Activated T-helper 17 cell treated with anti-CD3 and anti-CD28 coated beads, Interleukin-2, amount 50 U/mL, for 72 hours (primary cell): ENCODE results near the gene GNPDA1. TPM values are rescaled to one million over a fixed set of nuclear protein-coding genes. Genes with fewer than 3 reads are reported as not detected.

Experiments used
- ATAC-seq: fragments of 150-1000 bp; cut with Tn5 transposase; replicated peaks from 2 replicates; pipeline ENCODE4 v1.10.0; 2021; ENCODE audit warnings: mild to moderate bottlenecking, moderate library complexity
- H3K27ac Mint-ChIP-seq: one replicate; pipeline ENCODE4 v1.8.0; 2022; ENCODE audit warnings: mixed read lengths
- H3K27me3 Mint-ChIP-seq: one replicate; pipeline ENCODE4 v1.8.0; 2022; ENCODE audit warnings: mixed read lengths
- H3K36me3 Mint-ChIP-seq: one replicate; pipeline ENCODE4 v1.8.0; 2022; ENCODE audit warnings: low read depth, mild to moderate bottlenecking, mixed read lengths
- H3K4me1 Mint-ChIP-seq: one replicate; pipeline ENCODE4 v1.8.0; 2022; ENCODE audit warnings: mixed read lengths
- H3K4me3 Mint-ChIP-seq: one replicate; pipeline ENCODE4 v1.8.0; 2022; ENCODE audit warnings: mild to moderate bottlenecking, mixed read lengths
- H3K9me3 Mint-ChIP-seq: one replicate; pipeline ENCODE4 v1.8.0; 2022; ENCODE audit warnings: mixed read lengths
- total RNA-seq, 2 donors: library from RNA; stranded (reverse); gene quantifications; one replicate each; pipeline ENCODE4 v1.2.3, GENCODE V29; 2022

The GNPDA1 gene
- total RNA-seq, 2 donors from 2014 or later, result 35.8 to 51.1 TPM

DNA sequence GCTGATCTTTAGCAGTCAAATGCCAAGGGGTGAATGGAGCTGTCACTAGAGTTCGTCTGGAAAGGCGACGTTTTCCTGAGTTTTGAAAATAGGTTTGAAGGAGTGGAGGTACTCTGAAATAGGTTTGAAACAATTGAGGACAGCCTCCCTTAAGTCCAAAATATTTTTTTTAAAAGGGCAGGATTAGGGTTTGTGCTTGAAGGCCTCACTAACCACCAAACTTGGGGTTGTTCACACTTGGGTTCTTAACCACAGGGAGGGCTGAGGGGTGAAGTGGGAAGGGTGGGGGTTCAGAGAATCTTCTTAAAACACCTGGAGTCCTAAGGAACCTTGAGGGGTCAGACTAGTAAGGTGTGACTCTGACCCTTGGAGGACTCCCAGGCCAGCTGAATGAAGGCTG, 51.4 kb downstream of the GNPDA1 start:
- Mint-ChIP-seq H3K27me3 (no peaks in the 10 kb centered on the region), H3K27ac (peak overlapping the region; percentile 96), H3K36me3 (no peaks in the 10 kb centered on the region), H3K4me3 (peak overlapping the region; percentile 87), H3K4me1 (peaks cover 30% of the 10 kb centered on the region), H3K9me3 (no peaks in the 10 kb centered on the region)
- ATAC-seq, result no peak

DNA sequence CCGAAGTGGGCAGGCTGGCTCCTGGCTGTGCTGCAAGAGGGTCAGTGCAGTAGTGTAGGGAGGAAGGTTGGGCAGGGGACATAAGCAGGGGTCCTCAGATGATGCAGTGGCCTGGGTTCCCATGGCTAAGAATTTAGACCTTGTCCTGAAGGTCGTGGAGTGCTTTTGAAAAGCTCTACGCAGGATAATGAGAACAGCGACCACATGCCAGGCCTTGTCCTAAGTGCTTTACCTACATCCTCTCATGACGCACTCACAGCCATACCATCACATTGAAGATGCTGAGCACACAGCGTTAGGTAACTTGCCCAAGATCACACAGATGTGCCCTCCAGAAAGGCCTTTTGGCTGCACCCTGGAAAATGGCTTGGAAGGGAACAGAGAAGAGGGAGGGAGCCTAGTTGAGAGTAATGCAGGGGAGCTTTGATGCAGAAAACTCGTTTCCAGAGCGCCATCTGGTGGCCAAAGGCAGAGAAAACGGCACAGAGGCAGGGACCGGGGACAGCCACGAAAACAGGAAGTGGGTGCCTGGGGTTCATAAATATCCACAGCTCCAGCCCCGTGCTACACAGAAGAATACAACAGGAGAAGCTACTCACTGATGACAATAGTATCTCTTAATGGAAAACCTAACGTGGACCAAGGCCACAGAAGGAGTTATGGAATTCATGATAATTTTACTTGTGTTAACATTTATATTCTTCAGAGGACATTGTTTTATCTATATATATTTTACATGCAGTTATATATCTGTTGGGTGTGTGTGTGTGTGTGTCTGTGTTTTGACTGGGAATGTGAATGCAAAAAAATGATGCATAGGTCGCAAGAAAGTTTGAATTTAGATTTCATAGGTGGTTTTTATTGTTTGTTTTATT, 52.1 kb downstream of the GNPDA1 start:
- no peaks in the 10 kb centered on the region for H3K27me3 Mint-ChIP-seq
- no peaks in the 10 kb centered on the region for H3K36me3 Mint-ChIP-seq
- no peaks in the 10 kb centered on the region for H3K9me3 Mint-ChIP-seq
- ATAC-seq, result peak; percentile 84
- H3K4me1 Mint-ChIP-seq, result peaks cover 30% of the 10 kb centered on the region
- H3K27ac Mint-ChIP-seq, result peak overlapping the region; percentile 96
- H3K4me3 Mint-ChIP-seq, result peak overlapping the region; percentile 87

DNA sequence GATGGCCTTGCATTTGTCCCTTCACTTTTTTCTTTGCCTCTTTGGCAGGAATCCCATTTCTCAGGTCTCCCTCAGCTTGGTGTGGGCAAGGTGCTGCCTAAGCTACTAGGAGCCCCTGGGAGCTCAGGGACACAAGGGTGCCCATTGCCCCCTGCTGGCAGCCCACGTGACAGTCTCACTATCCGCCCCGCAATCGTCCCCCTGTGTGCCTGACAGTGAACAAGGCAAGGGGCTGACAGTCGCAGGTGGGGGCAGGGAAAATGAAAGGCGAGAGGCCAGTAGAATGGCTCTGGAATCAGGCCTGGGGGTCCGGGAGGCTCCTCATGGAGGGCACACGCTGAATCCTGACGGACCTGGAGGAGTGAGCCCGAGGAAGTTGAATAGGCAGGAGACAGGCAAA, 52.8 kb downstream of the GNPDA1 start:
- H3K4me3 Mint-ChIP-seq, result peak overlapping the region; percentile 87
- H3K36me3 Mint-ChIP-seq, result no peaks in the 10 kb centered on the region
- H3K4me1 Mint-ChIP-seq, result peaks cover 30% of the 10 kb centered on the region

DNA sequence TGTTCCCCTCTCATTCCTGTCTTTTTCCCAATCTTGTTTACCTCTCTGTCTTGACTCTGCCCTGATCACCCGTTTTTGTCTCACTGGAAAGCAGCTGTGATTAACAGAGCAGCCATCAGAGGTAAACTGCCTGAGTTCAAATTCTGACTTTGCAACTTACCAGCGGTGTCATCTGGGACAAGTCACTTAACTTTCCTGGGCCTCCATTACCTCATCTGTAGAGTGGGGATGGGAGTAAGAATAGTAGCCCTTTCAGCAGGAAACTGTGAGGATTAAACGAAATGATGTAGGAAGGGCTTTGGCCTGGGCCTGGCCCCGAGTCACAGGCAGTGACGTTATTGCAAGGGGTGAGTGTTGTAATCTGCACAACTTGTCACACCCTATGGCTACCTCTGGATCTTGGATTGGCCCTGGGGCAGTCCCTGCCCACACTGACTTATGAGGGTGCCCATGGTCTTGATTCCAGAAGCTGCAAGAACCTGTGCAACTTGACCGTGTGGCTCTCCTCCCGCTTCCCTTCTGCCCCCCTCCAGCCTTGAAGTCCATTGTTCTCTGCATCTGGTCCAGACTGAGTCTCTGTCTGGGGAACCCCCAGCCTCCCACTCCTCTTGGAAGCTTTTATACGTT, 54.2 kb downstream of the GNPDA1 start:
- H3K4me3 Mint-ChIP-seq, result peak overlapping the region; percentile 87
- peaks cover 30% of the 10 kb centered on the region for H3K4me1 Mint-ChIP-seq
- no peaks in the 10 kb centered on the region for H3K9me3 Mint-ChIP-seq
- H3K36me3 Mint-ChIP-seq, result no peaks in the 10 kb centered on the region
- ATAC-seq, result peak; percentile 85
- H3K27ac Mint-ChIP-seq, result peak overlapping the region; percentile 96
- no peaks in the 10 kb centered on the region for H3K27me3 Mint-ChIP-seq

More for the DNA sequence above, 52.8 kb downstream of the GNPDA1 start:
- no peak for ATAC-seq
- Mint-ChIP-seq H3K9me3 (no peaks in the 10 kb centered on the region), H3K27ac (peak overlapping the region; percentile 96), H3K27me3 (no peaks in the 10 kb centered on the region)

DNA sequence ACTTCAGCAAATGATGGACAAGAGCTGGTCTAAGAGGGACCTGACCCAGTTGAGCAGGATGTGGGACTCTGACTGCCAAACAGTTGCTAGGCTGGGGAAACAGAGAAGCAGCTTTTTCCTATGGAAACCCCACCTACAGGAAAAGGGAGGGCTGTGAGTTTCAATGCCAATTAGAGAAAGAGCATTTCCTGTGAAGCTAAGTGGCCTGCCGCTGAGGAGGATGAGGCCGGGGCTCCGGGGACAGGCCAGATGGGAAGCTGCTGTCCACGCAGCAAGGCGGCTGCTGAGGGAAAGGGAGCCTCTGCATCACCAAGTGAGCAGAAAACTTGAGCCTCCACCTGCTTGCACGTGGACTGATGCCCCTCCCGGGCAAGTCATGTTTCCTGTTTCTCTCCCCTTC, 54.7 kb downstream of the GNPDA1 start, which contains the start of gene PCDH12:
Gene PCDH12 (minus strand): TSS at position 90 of the 400 bp plus-strand sequence. CDS start 351 bp downstream, outside the sequence.
- H3K4me1 Mint-ChIP-seq, result peaks cover 30% of the 10 kb centered on the region
- no peaks in the 10 kb centered on the region for H3K36me3 Mint-ChIP-seq
- H3K4me3 Mint-ChIP-seq, result peak within 1 kb of the TSS; percentile 87
- ATAC-seq, result peak; percentile 31
- H3K9me3 Mint-ChIP-seq, result no peaks in the 10 kb centered on the region
- H3K27me3 Mint-ChIP-seq, result no peaks in the 10 kb centered on the region
- peak within 1 kb of the TSS; percentile 96 for H3K27ac Mint-ChIP-seq

DNA sequence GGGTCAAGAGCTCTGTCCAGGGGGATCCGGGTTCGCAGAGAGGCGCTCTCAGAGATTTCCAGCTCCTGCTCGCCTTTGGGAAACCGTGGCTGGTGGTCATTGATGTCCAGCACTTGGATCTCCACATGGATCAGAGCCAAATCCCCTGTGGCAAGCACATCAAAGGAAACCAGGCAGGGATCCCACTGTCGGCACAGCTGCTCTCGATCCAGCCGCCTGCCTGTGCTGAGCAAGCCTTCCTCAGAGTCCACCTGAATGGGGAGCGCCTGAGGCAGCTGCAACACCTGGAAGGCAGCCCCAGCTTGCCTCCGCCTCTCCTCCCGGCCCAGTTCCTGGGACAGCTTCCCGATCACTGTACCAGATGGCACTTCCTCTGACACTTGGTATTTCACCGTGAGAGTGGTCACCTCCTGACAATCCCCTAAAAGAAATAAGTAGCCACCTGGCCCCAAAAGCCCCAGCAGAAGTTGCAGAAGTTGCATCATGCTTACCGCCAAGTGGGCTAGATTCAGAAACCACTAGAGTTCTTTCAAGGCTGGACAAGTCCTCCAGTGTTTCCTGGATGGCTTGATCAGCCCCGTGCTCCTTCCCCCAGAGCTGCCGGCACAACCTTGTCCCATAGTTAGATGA, 55.3 kb downstream of the GNPDA1 start:
- Mint-ChIP-seq H3K9me3 (no peaks in the 10 kb centered on the region), H3K27ac (peak overlapping the region; percentile 96), H3K4me3 (peak overlapping the region; percentile 87), H3K4me1 (peaks cover 31% of the 10 kb centered on the region), H3K27me3 (no peaks in the 10 kb centered on the region), H3K36me3 (no peaks in the 10 kb centered on the region)
- ATAC-seq, result no peak

DNA sequence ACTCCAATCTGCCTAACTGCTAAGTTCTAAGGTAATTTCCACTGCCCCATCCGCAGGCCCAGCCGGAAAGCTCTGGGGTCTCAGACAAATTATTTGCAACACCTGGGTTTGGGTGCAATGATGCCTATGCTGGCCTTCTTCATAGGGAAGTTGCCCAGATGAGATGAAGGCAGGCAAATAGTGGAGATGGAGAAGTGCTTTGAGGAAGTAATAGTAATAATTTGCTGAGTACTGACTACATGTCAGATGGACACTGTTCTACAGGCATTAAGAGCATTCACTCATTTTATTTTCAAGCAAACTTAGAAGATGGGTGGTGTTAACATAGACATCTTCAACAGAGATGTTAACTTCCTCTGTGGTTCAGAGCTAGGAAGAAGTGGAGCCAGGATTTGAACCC, 58.6 kb downstream of the GNPDA1 start:
- Mint-ChIP-seq H3K4me3 (no peak overlapping the region), H3K9me3 (no peaks in the 10 kb centered on the region), H3K27me3 (no peaks in the 10 kb centered on the region), H3K36me3 (no peaks in the 10 kb centered on the region), H3K27ac (peak overlapping the region; percentile 79), H3K4me1 (peaks cover 17% of the 10 kb centered on the region)
- ATAC-seq, result no peak

DNA sequence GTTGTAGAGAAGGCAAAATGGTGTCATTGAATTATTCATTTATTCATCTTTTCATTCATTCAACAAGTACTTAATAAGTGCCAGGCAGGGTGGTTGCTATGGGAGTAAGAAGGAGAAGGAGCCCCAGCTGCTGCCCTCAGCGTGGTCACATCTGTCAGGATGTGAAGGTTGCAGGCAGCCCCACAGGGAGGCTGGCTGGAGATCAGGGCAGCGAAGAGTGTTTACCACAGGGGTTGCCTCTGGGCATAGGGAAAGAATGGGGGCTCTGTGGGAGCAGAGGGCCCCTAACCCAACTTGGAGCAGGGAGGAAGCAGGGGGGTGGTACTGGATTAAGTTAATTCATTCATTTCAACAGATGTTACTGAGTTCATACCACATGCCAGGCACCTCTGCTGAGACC, 60.8 kb downstream of the GNPDA1 start:
- Mint-ChIP-seq H3K27ac (peak overlapping the region; percentile 12), H3K9me3 (no peaks in the 10 kb centered on the region), H3K4me3 (peak overlapping the region; percentile 18), H3K4me1 (peaks cover 6% of the 10 kb centered on the region), H3K36me3 (no peaks in the 10 kb centered on the region), H3K27me3 (no peaks in the 10 kb centered on the region)
- no peak for ATAC-seq

DNA sequence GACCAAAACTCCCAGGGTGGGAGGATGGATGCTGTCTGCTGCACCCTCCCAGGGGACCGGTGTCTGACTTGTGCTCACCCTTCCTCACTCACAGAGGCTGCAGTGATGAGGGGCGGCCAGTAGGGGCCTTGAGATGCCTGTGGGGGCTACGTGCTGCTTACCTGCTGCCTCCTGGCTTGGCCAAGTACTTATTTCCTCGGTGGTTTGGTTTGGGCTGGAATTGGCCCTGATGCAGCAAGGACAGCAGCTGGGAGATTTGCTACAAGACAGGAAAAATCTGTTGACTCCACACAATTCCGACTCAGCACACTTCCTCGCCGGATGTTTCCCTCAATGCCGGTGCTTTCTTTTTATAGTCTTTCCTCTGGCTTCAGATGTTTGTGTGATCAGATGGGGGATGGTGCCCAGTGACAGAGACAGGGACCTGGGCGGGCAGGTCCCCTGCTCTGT, 61.5 kb downstream of the GNPDA1 start:
- Mint-ChIP-seq H3K27ac (peak overlapping the region; percentile 12), H3K9me3 (no peaks in the 10 kb centered on the region), H3K27me3 (no peaks in the 10 kb centered on the region), H3K4me1 (peaks cover 6% of the 10 kb centered on the region), H3K36me3 (no peaks in the 10 kb centered on the region), H3K4me3 (peak overlapping the region; percentile 18)
- peak; percentile 53 for ATAC-seq

Other genes starting within 250 kb of the GNPDA1 start
- gene PCDH1, start 134.6 kb downstream of the GNPDA1 start, total RNA-seq, result under 1 TPM in 1 of 2 donors, not detected in 1; 0.64 TPM
- gene DELE1, start 89.2 kb downstream of the GNPDA1 start, total RNA-seq, result 10 to 100 TPM; 80.4 to 82.8 TPM
- 1 to 10 TPM in 1 of 2 donors, under 1 TPM in 1; 0.54 to 4.3 TPM for gene PCDH12, start 54.8 kb downstream of the GNPDA1 start, total RNA-seq
- gene RNF14, start 43.9 kb downstream of the GNPDA1 start, total RNA-seq, result 10 to 100 TPM; 28.4 to 30.8 TPM
- gene NDFIP1, start 95.8 kb upstream of the GNPDA1 start, total RNA-seq, result 100 to 1,000 TPM in 1 of 2 donors, 10 to 100 TPM in 1; 35.0 to 101 TPM